PC-9 (cell line): ENCODE measurements around the gene DPH7.
"Not testable (repeated sequence)": the region's sequence is repeated elsewhere in the genome, so short reads cannot be mapped to it uniquely, and the experiment has no call there.

Source experiments
- CTCF ChIP-seq: fragments of 200-600 bp; sonication (generic); conservative IDR thresholded peaks from 2 replicates; pipeline ENCODE4 v1.6.1; 2017; ENCODE audit warnings: mixed run types, antibody characterized with exemption, mild to moderate bottlenecking, moderate library complexity
- EZH2 ChIP-seq: fragments of 200-600 bp; sonication (generic); IDR thresholded peaks from 2 replicates; pipeline ENCODE4 v1.8.0; 2017; ENCODE audit warnings: antibody characterized with exemption, low read depth

GRCh38 chr9:137513136-137513535 lies 65.6 kb downstream of the DPH7 start:
- not testable (repeated sequence) for TF ChIP-seq CTCF, EZH2
